ENCODE data around the gene ZFP36L2. TPM values are rescaled to one million over a fixed set of nuclear protein-coding genes. Genes with fewer than 3 reads are reported as not detected.

Gene ZFP36L2
- total RNA-seq, 1 experiment from 2014 or later = 34.3 TPM

- Histone ChIP-seq H3K9me3 (ENCODE audit: insufficient read depth, low read depth) (no peaks in the 10 kb centered on the region), H3K4me3 (no peak overlapping the region), H3F3A (ENCODE audit: insufficient read depth, low read depth) (no peaks in the 10 kb centered on the region), H2AFZ (no peak overlapping the region), H4K20me1 (ENCODE audit: insufficient read depth) (no peaks in the 10 kb centered on the region), H3K36me3 (ENCODE audit: low read depth) (no peaks in the 10 kb centered on the region), H3K9me2 (ENCODE audit: insufficient read depth) (no peaks in the 10 kb centered on the region), H3K4me1 (replicated peaks; ENCODE audit: insufficient read depth) (no peaks in the 10 kb centered on the region), H3K27me3 (ENCODE audit: insufficient read depth, low read depth) (no peaks in the 10 kb centered on the region), H3K4me2 (no peak overlapping the region), H3K79me2 (ENCODE audit: low read depth) (no peaks in the 10 kb centered on the region), H3K27ac (no peak overlapping the region)
- POLR2A ChIA-PET (ENCODE audit: unreplicated experiment) = no interaction called here
- BruUV-seq (replicated peaks) = no TSS peak
- intact Hi-C loops (cut with micrococcal nuclease; ENCODE audit: unreplicated experiment) = no loop called here
- CTCF ChIA-PET = no interaction called here
- no peak for DNase-seq
- no peak for TF ChIP-seq EZH2 (IDR thresholded peaks at IDR 0.05; ENCODE audit: low read depth)
- TF ChIP-seq, protein P1, sequence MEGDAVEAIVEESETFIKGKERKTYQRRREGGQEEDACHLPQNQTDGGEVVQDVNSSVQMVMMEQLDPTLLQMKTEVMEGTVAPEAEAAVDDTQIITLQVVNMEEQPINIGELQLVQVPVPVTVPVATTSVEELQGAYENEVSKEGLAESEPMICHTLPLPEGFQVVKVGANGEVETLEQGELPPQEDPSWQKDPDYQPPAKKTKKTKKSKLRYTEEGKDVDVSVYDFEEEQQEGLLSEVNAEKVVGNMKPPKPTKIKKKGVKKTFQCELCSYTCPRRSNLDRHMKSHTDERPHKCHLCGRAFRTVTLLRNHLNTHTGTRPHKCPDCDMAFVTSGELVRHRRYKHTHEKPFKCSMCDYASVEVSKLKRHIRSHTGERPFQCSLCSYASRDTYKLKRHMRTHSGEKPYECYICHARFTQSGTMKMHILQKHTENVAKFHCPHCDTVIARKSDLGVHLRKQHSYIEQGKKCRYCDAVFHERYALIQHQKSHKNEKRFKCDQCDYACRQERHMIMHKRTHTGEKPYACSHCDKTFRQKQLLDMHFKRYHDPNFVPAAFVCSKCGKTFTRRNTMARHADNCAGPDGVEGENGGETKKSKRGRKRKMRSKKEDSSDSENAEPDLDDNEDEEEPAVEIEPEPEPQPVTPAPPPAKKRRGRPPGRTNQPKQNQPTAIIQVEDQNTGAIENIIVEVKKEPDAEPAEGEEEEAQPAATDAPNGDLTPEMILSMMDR (conservative IDR thresholded peaks at IDR 0.05) = no peak
Measured at GRCh38 chr2:43238176-43238575, 11.8 kb upstream of the ZFP36L2 start.

DNA sequence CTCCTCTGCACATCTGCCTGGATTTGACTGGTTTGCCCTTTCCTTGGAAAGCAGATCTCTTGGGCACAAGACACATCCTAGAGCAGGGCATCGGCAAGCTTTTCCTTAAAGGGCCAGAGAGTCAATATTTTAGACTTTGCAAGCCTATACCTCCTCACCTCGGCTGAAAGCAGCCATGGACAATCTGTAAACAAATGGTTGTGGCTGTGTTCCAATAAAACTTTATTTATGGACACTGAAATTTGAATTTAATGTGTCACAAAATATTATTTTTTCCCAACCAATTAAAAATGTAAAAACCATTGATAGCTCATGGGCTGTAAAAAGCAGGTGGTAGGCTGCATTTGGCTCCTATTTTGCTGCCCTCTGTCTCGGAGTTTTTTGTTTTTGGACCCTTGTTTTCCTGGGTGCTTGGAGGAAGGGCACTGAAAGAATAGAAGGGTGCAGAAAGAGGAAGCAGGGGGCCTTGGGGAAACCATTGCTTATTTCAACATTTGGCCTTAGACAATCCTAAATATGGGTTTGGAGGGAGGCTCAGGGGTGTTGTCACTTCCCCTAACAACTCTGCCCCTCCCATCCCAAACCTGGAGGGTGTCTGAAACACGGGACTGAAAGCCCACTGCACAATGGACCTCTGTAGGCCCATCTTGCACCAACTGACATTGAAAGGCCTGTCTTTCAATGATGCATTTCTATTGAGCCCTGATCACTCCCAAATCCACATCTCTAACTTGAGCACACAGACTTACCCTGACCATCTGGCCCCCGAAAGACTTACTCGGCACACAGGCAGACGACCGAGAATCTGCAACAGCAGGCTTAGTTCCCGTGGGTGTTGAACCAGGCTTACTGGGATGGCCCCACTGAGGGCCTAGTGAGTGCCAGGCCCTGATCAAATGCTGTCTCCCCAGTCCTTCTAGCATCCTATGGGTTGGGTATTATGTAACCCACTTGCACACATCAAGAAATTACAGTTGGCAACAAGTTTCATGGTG is 7.1 kb upstream of the ZFP36L2 start:
- intact Hi-C loops (cut with micrococcal nuclease; ENCODE audit: unreplicated experiment) = no loop called here
- no peaks in the 10 kb centered on the region for H3K9me3 ChIP-seq (ENCODE audit: insufficient read depth, low read depth)
- ChIA-PET POLR2A (ENCODE audit: unreplicated experiment) (interaction anchor here (0.7 kb wide), 1 partner anchor 104 kb away, joined by 3 read pairs; no protein-coding TSS in a partner anchor), CTCF (no interaction called here)
- H3K27me3 ChIP-seq (ENCODE audit: insufficient read depth, low read depth) = no peaks in the 10 kb centered on the region
- H3K4me3 ChIP-seq = no peak overlapping the region
- no peak overlapping the region for H3K27ac ChIP-seq
- H3K4me2 ChIP-seq = no peak overlapping the region
- BruUV-seq (replicated peaks) = no TSS peak
- H3F3A ChIP-seq (ENCODE audit: insufficient read depth, low read depth) = peaks cover 26% of the 10 kb centered on the region
- H4K20me1 ChIP-seq (ENCODE audit: insufficient read depth) = no peaks in the 10 kb centered on the region
- TF ChIP-seq EZH2 (IDR thresholded peaks at IDR 0.05; ENCODE audit: low read depth) = no peak
- TF ChIP-seq, protein P1 (conservative IDR thresholded peaks at IDR 0.05) = no peak
- H3K79me2 ChIP-seq (ENCODE audit: low read depth) = peaks cover 6% of the 10 kb centered on the region; the same call in 1 of the 2 replicates
- H3K4me1 ChIP-seq (replicated peaks; ENCODE audit: insufficient read depth) = peaks cover 9% of the 10 kb centered on the region
- H2AFZ ChIP-seq = no peak overlapping the region
- no peaks in the 10 kb centered on the region for H3K36me3 ChIP-seq (ENCODE audit: low read depth)
- DNase-seq = no peak
- no peaks in the 10 kb centered on the region for H3K9me2 ChIP-seq (ENCODE audit: insufficient read depth)

DNA sequence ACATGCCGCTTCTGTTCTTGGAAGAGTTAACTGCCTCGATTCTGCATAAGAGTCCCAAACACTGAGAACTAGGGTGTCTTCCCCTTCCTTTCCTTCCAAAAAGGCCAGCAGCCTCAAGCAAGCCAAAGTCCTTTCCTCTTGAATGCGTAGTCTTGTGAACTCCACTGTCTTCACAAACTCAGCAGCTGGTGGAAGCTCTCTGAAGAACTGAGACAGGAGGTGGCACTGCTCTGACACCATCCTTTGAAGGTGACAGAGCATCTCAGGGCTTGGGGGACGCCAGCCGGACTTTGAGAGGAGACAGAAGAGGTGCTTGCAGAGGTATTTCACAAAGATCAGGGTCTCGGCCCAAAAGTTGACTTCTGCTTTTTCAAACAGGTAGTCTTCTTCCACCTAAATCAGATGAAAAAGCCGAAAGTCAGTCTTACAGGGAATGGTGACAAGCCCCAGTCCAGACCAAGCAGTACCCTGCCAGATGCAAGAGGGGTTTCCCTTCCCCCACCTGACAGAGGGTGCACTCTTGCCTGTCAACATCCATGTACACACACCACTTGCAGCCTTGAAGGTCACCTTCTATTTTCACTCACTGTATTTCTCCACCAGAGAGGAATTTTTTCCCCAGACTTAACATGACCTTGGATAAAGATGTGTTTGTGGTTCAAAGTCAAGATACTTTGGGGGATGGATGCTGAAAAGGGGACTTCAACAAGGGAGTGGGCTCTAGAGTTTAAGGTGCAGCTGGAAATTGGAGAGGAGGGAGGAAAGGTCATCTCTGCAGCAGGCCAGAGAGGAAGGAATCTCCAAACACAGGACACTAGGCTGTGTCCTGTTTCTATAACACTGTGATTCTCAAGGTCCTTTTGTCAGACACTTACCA is 4.8 kb upstream of the ZFP36L2 start:
- Histone ChIP-seq H4K20me1 (ENCODE audit: insufficient read depth) (no peaks in the 10 kb centered on the region), H3K79me2 (ENCODE audit: low read depth) (peaks cover 18% of the 10 kb centered on the region), H3F3A (ENCODE audit: insufficient read depth, low read depth) (peaks cover 43% of the 10 kb centered on the region), H3K9me2 (ENCODE audit: insufficient read depth) (no peaks in the 10 kb centered on the region), H3K27me3 (ENCODE audit: insufficient read depth, low read depth) (no peaks in the 10 kb centered on the region), H3K9me3 (ENCODE audit: insufficient read depth, low read depth) (no peaks in the 10 kb centered on the region), H3K4me3 (no peak overlapping the region), H3K36me3 (ENCODE audit: low read depth) (no peaks in the 10 kb centered on the region), H3K4me2 (no peak overlapping the region), H3K4me1 (replicated peaks; ENCODE audit: insufficient read depth) (peaks cover 18% of the 10 kb centered on the region), H3K27ac (no peak overlapping the region), H2AFZ (no peak overlapping the region)
- TF ChIP-seq, protein P1 (conservative IDR thresholded peaks at IDR 0.05) = no peak
- TF ChIP-seq EZH2 (IDR thresholded peaks at IDR 0.05; ENCODE audit: low read depth) = no peak
- POLR2A ChIA-PET (ENCODE audit: unreplicated experiment) = no interaction called here
- no TSS peak for BruUV-seq (replicated peaks)
- intact Hi-C loops (cut with micrococcal nuclease; ENCODE audit: unreplicated experiment) = no loop called here
- DNase-seq = no peak
- CTCF ChIA-PET = no interaction called here
